ENCODE results near the gene LPP. TPM values are rescaled to one million over a fixed set of nuclear protein-coding genes. Genes with fewer than 3 reads are reported as not detected.

LPP gene
- polyA plus RNA-seq, 3 donors: 14.1 to 23.2 (median 15.3) TPM

DNA sequence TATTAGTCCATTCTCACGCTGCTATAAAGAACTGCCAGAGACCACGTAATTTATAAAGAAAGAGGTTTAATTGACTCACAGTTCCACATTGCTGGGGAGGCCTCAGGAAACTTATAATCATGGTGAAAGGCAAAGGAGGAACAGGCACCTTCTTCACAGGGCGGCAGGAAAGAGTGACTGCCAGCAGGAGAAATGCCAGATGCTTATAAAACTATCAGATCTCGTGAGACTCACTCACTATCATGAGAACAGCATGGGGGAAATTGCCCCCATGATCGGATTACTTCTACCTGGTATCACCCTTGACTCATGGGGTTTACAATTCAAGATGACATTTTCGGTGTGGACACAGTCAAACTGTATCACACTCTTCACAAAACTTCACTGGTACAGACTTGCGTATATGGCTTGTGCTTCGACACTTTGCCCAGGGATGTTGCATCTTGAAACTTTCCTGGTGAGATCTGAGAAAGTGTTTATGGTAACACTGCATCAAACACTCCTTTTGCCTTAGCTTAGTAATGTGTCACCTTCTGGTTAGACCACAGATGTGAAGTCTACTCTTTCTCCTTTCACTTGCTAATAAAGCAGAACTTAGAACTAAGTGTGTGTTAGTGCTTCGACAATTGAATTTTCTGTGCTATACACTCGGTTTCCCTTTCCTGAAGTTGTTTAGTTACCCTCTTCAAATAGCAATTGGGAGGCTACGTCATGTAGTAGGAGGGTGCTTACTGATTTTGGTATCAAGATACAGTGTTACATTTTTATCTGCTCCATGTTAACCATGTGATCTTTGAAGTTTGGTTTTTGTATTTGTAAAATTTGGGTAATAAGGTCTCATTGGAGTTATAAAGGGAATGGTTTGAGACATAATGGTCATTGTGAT lies 185.7 kb downstream of the LPP start:
- Histone ChIP-seq H3K9me3 (replicated peaks in 1 of 2; ENCODE audit: control insufficient read depth in 1 of 2, insufficient read depth in 1 of 2, low read length in 2 of 2) (no peaks in the 10 kb centered on the region), H3K79me2 (ENCODE audit: insufficient read depth, low read length) (peaks cover 5% of the 10 kb centered on the region), H4K20me1 (ENCODE audit: insufficient read depth, low read length) (no peaks in the 10 kb centered on the region), H3K27ac (ENCODE audit: low read depth in 1 of 2, low read length in 2 of 2) (no peak overlapping the region), H3K4me3 (replicated peaks in 1 of 3; ENCODE audit: low read depth in 2 of 3, low read length in 3 of 3) (no peak overlapping the region), H3K36me3 (replicated peaks in 1 of 2; ENCODE audit: control insufficient read depth in 1 of 2, insufficient read depth in 2 of 2, low read length in 2 of 2) (peaks cover 0 to 5% of the 10 kb centered on the region in 2 donors), H2AFZ (ENCODE audit: insufficient read depth, low read depth, low read length, poor library complexity, severe bottlenecking) (no peak overlapping the region), H3K4me2 (replicated peaks; ENCODE audit: extremely low read depth, low read length, poor library complexity, severe bottlenecking) (no peak overlapping the region), H3K4me1 (ENCODE audit: control insufficient read depth in 1 of 2, insufficient read depth in 2 of 2, low read length in 2 of 2) (no peaks in the 10 kb centered on the region), H3K27me3 (ENCODE audit: control insufficient read depth in 2 of 2, insufficient read depth in 2 of 2, low read length in 2 of 2) (no peaks in the 10 kb centered on the region), H3K9ac (ENCODE audit: insufficient read depth, low read length, poor library complexity, severe bottlenecking) (no peak overlapping the region)
- no peak overlapping the region for H3K4me3 Mint-ChIP-seq
- peaks cover 0 to 2% (median 0%) of the 10 kb centered on the region in 7 donors for H3K9me3 Mint-ChIP-seq
- intact Hi-C loops (cut with micrococcal nuclease): no loop called here
- WGBS (ENCODE audit: insufficient coverage): 86% methylated on average over 4 of the region's 11 CpGs
- DNase-seq: no peak
- peaks cover 19% of the 10 kb centered on the region for H3K4me1 Mint-ChIP-seq
- H3K27me3 Mint-ChIP-seq (ENCODE audit: low read depth in 3 of 3): no peaks in the 10 kb centered on the region
- peaks cover 10 to 16% of the 10 kb centered on the region in 2 donors for H3K36me3 Mint-ChIP-seq
- peak overlapping the region in 2 of 7 donors; percentile 1 to 73 for H3K27ac Mint-ChIP-seq
- TF ChIP-seq, protein P1, sequence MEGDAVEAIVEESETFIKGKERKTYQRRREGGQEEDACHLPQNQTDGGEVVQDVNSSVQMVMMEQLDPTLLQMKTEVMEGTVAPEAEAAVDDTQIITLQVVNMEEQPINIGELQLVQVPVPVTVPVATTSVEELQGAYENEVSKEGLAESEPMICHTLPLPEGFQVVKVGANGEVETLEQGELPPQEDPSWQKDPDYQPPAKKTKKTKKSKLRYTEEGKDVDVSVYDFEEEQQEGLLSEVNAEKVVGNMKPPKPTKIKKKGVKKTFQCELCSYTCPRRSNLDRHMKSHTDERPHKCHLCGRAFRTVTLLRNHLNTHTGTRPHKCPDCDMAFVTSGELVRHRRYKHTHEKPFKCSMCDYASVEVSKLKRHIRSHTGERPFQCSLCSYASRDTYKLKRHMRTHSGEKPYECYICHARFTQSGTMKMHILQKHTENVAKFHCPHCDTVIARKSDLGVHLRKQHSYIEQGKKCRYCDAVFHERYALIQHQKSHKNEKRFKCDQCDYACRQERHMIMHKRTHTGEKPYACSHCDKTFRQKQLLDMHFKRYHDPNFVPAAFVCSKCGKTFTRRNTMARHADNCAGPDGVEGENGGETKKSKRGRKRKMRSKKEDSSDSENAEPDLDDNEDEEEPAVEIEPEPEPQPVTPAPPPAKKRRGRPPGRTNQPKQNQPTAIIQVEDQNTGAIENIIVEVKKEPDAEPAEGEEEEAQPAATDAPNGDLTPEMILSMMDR (IDR thresholded peaks at IDR 0.05): no peak

DNA sequence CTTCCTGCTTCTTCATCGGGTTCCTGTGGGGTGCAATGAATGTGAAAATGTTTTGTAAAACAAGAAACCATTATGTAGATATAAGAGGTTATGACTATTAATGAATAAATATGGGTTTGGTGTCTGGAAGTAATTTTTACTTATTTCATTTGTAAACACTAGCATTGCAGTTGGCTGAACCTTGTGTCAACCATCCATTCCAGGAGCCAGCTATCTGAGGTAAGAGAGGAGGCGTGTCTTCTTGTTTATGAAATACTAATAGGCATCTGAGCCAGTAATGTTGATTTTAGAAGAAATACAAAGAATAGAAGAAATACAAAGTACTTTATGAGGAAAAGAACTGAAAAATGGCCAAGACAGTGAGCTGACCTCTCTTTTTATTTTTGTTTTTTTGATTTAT lies 187.5 kb downstream of the LPP start:
- no peak for DNase-seq
- H4K20me1 ChIP-seq (ENCODE audit: insufficient read depth, low read length): no peaks in the 10 kb centered on the region
- H3K27ac ChIP-seq (ENCODE audit: low read depth in 1 of 2, low read length in 2 of 2): no peak overlapping the region
- Mint-ChIP-seq H3K36me3 (peaks cover 7 to 10% of the 10 kb centered on the region in 2 donors), H3K4me1 (peaks cover 26% of the 10 kb centered on the region), H3K27me3 (ENCODE audit: low read depth in 3 of 3) (no peaks in the 10 kb centered on the region), H3K27ac (no peak overlapping the region), H3K4me3 (no peak overlapping the region), H3K9me3 (no peaks in the 10 kb centered on the region)
- peaks cover 0 to 5% of the 10 kb centered on the region in 2 donors for H3K36me3 ChIP-seq (replicated peaks in 1 of 2; ENCODE audit: control insufficient read depth in 1 of 2, insufficient read depth in 2 of 2, low read length in 2 of 2)
- WGBS (ENCODE audit: insufficient coverage): 100% methylated on average over 1 of the region's 2 CpGs
- TF ChIP-seq, protein P1 (IDR thresholded peaks at IDR 0.05): no peak
- no peaks in the 10 kb centered on the region for H3K9me3 ChIP-seq (replicated peaks in 1 of 2; ENCODE audit: control insufficient read depth in 1 of 2, insufficient read depth in 1 of 2, low read length in 2 of 2)
- peak overlapping the region; percentile 12 for H2AFZ ChIP-seq (ENCODE audit: insufficient read depth, low read depth, low read length, poor library complexity, severe bottlenecking)
- no peaks in the 10 kb centered on the region for H3K27me3 ChIP-seq (ENCODE audit: control insufficient read depth in 2 of 2, insufficient read depth in 2 of 2, low read length in 2 of 2)
- no peaks in the 10 kb centered on the region for H3K4me1 ChIP-seq (ENCODE audit: control insufficient read depth in 1 of 2, insufficient read depth in 2 of 2, low read length in 2 of 2)
- H3K9ac ChIP-seq (ENCODE audit: insufficient read depth, low read length, poor library complexity, severe bottlenecking): no peak overlapping the region
- H3K79me2 ChIP-seq (ENCODE audit: insufficient read depth, low read length): peaks cover 5% of the 10 kb centered on the region
- H3K4me2 ChIP-seq (replicated peaks; ENCODE audit: extremely low read depth, low read length, poor library complexity, severe bottlenecking): no peak overlapping the region
- no peak overlapping the region for H3K4me3 ChIP-seq (replicated peaks in 1 of 3; ENCODE audit: low read depth in 2 of 3, low read length in 3 of 3)
- intact Hi-C loops (cut with micrococcal nuclease): no loop called here

Data from CD14-positive monocyte (primary cell).